A549 (cell line): Measurements from ENCODE around the gene OPCML. TPM values are rescaled to one million over a fixed set of nuclear protein-coding genes. Genes with fewer than 3 reads are reported as not detected.

Experiments used
- ATAC-seq, 2 experiments: fragments of 200-7000 bp in 1 of 2; fragments of >200 bp in 1 of 2; cut with Nextera tagmentation in 1 of 2; cut with Tn5 transposase in 1 of 2; 3 replicates each; pipeline versions ENCODE4 v1.8.0 to v1.9.1; 2018 to 2020; ENCODE audit warnings: mild to moderate bottlenecking in 1 of 2, moderate library complexity in 1 of 2
- CTCF ChIA-PET: fragments of 300-600 bp; sonication (Branson Sonifier 250); formaldehyde crosslinking; extraction: SDS; loops from one replicate; lab custom pipeline; 2021; ENCODE audit warnings: antibody characterized with exemption, inconsistent platforms; lab: Yijun Ruan, JAX
- POLR2A ChIA-PET: fragments of 350-600 bp; formaldehyde crosslinking; extraction: SDS; loops from one replicate; lab custom pipeline; 2021; ENCODE audit warnings: antibody characterized with exemption, inconsistent platforms; lab: Yijun Ruan, JAX
- DNase-seq, 2 experiments: peaks; one replicate each; pipeline versions ENCODE4 v3.0.0 to v3.0.0-alpha.2; 2011 to 2016; ENCODE audit warnings: low read depth in 1 of 2, low spot score in 1 of 2
- FAIRE-seq: peaks from 2 replicates; lab custom pipeline; 2011; peaks lifted over from hg19 to GRCh38; lab: Jason Lieb, UNC
- H3K27ac ChIP-seq, 2 experiments: fragments of >200 bp; sonication (Bioruptor Twin); formaldehyde crosslinking; 3 replicates each; pipeline ENCODE4 v1.5.1; 2016 to 2017
- H3K4me1 ChIP-seq: fragments of >200 bp; sonication (Bioruptor Twin); formaldehyde crosslinking; 3 replicates; pipeline ENCODE4 v1.6.1; 2016
- H3K4me2 ChIP-seq: fragments of >200 bp; sonication (Bioruptor Twin); formaldehyde crosslinking; 3 replicates; pipeline ENCODE4 v1.6.1; 2016
- H3K4me3 ChIP-seq: fragments of >200 bp; sonication (Bioruptor Twin); formaldehyde crosslinking; 3 replicates; pipeline ENCODE4 v1.5.1; 2016
- H3K9me3 ChIP-seq: fragments of >200 bp; sonication (Bioruptor Twin); formaldehyde crosslinking; 3 replicates; pipeline ENCODE4 v1.6.1; 2016
- BCL3 ChIP-seq: fragments of >200 bp; sonication (Bioruptor Twin); formaldehyde crosslinking; IDR thresholded peaks from 3 replicates; pipeline ENCODE4 v1.6.1; 2016
- CHD2 ChIP-seq: fragments of 150-350 bp; IDR thresholded peaks from 2 replicates; pipeline ENCODE4 v1.6.1; 2014; ENCODE audit warnings: low read length; ENCODE audit not compliant: partially characterized antibody
- CHD4 ChIP-seq: fragments of 200-600 bp; sonication (generic); IDR thresholded peaks from 2 replicates; pipeline ENCODE4 v1.6.1; 2016; ENCODE audit warnings: antibody characterized with exemption, mild to moderate bottlenecking, borderline replicate concordance
- E2F6 ChIP-seq: IDR thresholded peaks from 2 replicates; pipeline ENCODE4 v1.6.1; 2012; ENCODE audit warnings: low read depth, borderline replicate concordance
- ELK1 ChIP-seq: fragments of 150-350 bp; IDR thresholded peaks from 2 replicates; pipeline ENCODE4 v1.6.1; 2014; ENCODE audit warnings: low read depth, mild to moderate bottlenecking, low read length
- EP300 ChIP-seq, 2 experiments: fragments of >200 bp; sonication (Bioruptor Twin); formaldehyde crosslinking; IDR thresholded peaks; 2 replicates in 1 of 2; 3 replicates in 1 of 2; pipeline ENCODE4 v1.6.1; 2016 to 2017
- FOSB ChIP-seq: fragments of 250-450 bp; sonication (Bioruptor Pico); IDR thresholded peaks from 2 replicates; pipeline ENCODE4 v1.5.0; 2020; ENCODE audit warnings: mild to moderate bottlenecking, moderate library complexity
- FOSL2 ChIP-seq, 2 experiments: fragments of 450-650 bp in 1 of 2; fragments of >200 bp in 1 of 2; sonication (Bioruptor Twin) in 1 of 2; formaldehyde crosslinking; IDR thresholded peaks; 2 replicates each; pipeline versions ENCODE4 v1.5.0 to v1.6.1; 2016 to 2020; ENCODE audit warnings: mild to moderate bottlenecking in 1 of 2, moderate library complexity in 1 of 2
- FOXS1 ChIP-seq: fragments of 250-450 bp; sonication (Bioruptor Pico); IDR thresholded peaks from 2 replicates; pipeline ENCODE4 v1.5.0; 2020; ENCODE audit warnings: mild to moderate bottlenecking, moderate library complexity
- GATA3 ChIP-seq: IDR thresholded peaks from 2 replicates; pipeline ENCODE4 v1.6.1; 2012; ENCODE audit warnings: borderline replicate concordance
- HES2 ChIP-seq: fragments of >200 bp; sonication (Bioruptor Twin); formaldehyde crosslinking; IDR thresholded peaks from 2 replicates; pipeline ENCODE4 v1.6.1; 2016
- HEYL ChIP-seq: fragments of 250-450 bp; sonication (Bioruptor Pico); IDR thresholded peaks from 2 replicates; pipeline ENCODE4 v1.8.0; 2021; ENCODE audit warnings: mild to moderate bottlenecking, moderate library complexity
- HMGXB4 ChIP-seq: fragments of 250-450 bp; sonication (Bioruptor Pico); IDR thresholded peaks from 2 replicates; pipeline ENCODE4 v1.5.0; 2021; ENCODE audit warnings: mild to moderate bottlenecking, moderate library complexity, borderline replicate concordance
- JUN ChIP-seq, 2 experiments: fragments of >200 bp; sonication (Bioruptor Twin); formaldehyde crosslinking; IDR thresholded peaks; 2 replicates in 1 of 2; 3 replicates in 1 of 2; pipeline ENCODE4 v1.6.1; 2016 to 2017
- JUNB ChIP-seq: fragments of >200 bp; sonication (Bioruptor Twin); formaldehyde crosslinking; IDR thresholded peaks from 2 replicates; pipeline ENCODE4 v1.6.1; 2016
- KDM1A ChIP-seq: fragments of 200-600 bp; sonication (generic); IDR thresholded peaks from 2 replicates; pipeline ENCODE4 v1.6.1; 2016; ENCODE audit warnings: low read depth, mild to moderate bottlenecking
- NPAS2 ChIP-seq: fragments of 250-450 bp; sonication (Bioruptor Pico); IDR thresholded peaks from 2 replicates; pipeline ENCODE4 v1.8.0; 2022; ENCODE audit warnings: mild to moderate bottlenecking, moderate library complexity, borderline replicate concordance
- POLR2A ChIP-seq: IDR thresholded peaks from 2 replicates; pipeline ENCODE4 v1.6.1; 2012; ENCODE audit warnings: mild to moderate bottlenecking, low read length
- RAD21 ChIP-seq, 2 experiments: fragments of >200 bp in 1 of 2; sonication (Bioruptor Twin) in 1 of 2; formaldehyde crosslinking in 1 of 2; IDR thresholded peaks in 1 of 2; conservative IDR thresholded peaks in 1 of 2; 2 replicates in 1 of 2; 3 replicates in 1 of 2; pipeline ENCODE4 v1.6.1; 2012 to 2018; ENCODE audit warnings: inconsistent platforms in 1 of 2
- RARB ChIP-seq: fragments of 250-450 bp; sonication (Bioruptor Pico); IDR thresholded peaks from 2 replicates; pipeline ENCODE4 v1.8.0; 2021; ENCODE audit warnings: mild to moderate bottlenecking, moderate library complexity
- RCOR1 ChIP-seq: fragments of 150-350 bp; IDR thresholded peaks from 2 replicates; pipeline ENCODE4 v1.6.1; 2014; ENCODE audit warnings: antibody characterized with exemption, low read length, low read depth
- RNF2 ChIP-seq: fragments of 200-600 bp; sonication (generic); IDR thresholded peaks from 2 replicates; pipeline ENCODE4 v1.6.1; 2016; ENCODE audit warnings: low read depth, mild to moderate bottlenecking, antibody characterized with exemption, moderate library complexity, borderline replicate concordance
- SMC3 ChIP-seq: fragments of >200 bp; sonication (Bioruptor Twin); formaldehyde crosslinking; IDR thresholded peaks from 3 replicates; pipeline ENCODE4 v1.6.1; 2018; ENCODE audit warnings: inconsistent platforms
- USF2 ChIP-seq: fragments of 450-650 bp; IDR thresholded peaks from 2 replicates; pipeline ENCODE4 v1.6.1; 2014; ENCODE audit warnings: antibody characterized with exemption
- ZNF302 ChIP-seq: fragments of 250-450 bp; sonication (Bioruptor Pico); IDR thresholded peaks from 2 replicates; pipeline ENCODE4 v1.9.0; 2021; ENCODE audit warnings: inconsistent platforms, mild to moderate bottlenecking, moderate library complexity
- ZSCAN20 ChIP-seq: fragments of 250-450 bp; sonication (Bioruptor Pico); IDR thresholded peaks from 2 replicates; pipeline ENCODE4 v1.8.0; 2022; ENCODE audit warnings: mild to moderate bottlenecking, moderate library complexity
- WGBS: methylation state at CpG from one replicate; pipeline ENCODE4 v1.1.6; 2017; ENCODE audit errors: missing lambda C conversion rate; 5-methylcytosine and 5-hydroxymethylcytosine counted together
- polyA plus RNA-seq, 4 experiments: library from polyadenylated mRNA; depleted of rRNA in 3 of 4; stranded (reverse); fragments of >200 nt; fragmentation: RNase III in 1 of 4; extraction: RNeasy Plus Mini Kit Qiagen cat#74134 plus additional on column Dnase treatment in 1 of 4; gene quantifications; 2 replicates in 3 of 4; 3 replicates in 1 of 4; pipeline ENCODE4 v1.2.3, GENCODE V29; 2011 to 2017

OPCML gene
- polyA plus RNA-seq, 2 of the 4 experiments (the other 2 are of a cell fraction) = not detected

GRCh38 chr11:133549826-133550225 is 17.5 kb upstream of the OPCML start:
- Histone ChIP-seq H3K27ac (no peak overlapping the region), H3K9me3 (no peaks in the 10 kb centered on the region), H3K4me3 (no peak overlapping the region), H3K4me1 (no peaks in the 10 kb centered on the region), H3K4me2 (no peak overlapping the region)
- no peak for TF ChIP-seq SMC3
- no peak for TF ChIP-seq RAD21 (conservative IDR thresholded peaks at IDR 0.05 in 1 of 2, IDR thresholded peaks at IDR 0.05 in 1 of 2)
- TF ChIP-seq NPAS2 (CRISPR knock-in tag) = no peak
- TF ChIP-seq EP300 (IDR thresholded peaks at IDR 0.05) = no peak
- TF ChIP-seq BCL3 = no peak
- no peak for TF ChIP-seq KDM1A
- TF ChIP-seq CHD2 = no peak
- TF ChIP-seq HEYL (CRISPR knock-in tag) = no peak
- TF ChIP-seq FOSL2 (IDR thresholded peaks at IDR 0.05) = no peak
- no peak for TF ChIP-seq FOSL2 (CRISPR knock-in tag; IDR thresholded peaks at IDR 0.05)
- TF ChIP-seq E2F6 = no peak
- TF ChIP-seq JUNB = no peak
- no peak for TF ChIP-seq RNF2
- TF ChIP-seq GATA3 = no peak
- ChIA-PET CTCF (no interaction called here), POLR2A (no interaction called here)
- DNase-seq (no peak), ATAC-seq (no peak), FAIRE-seq (no peak)
- WGBS = 2% methylated on average over 3 of the region's 3 CpGs

GRCh38 chr11:133548641-133549040 is 16.3 kb upstream of the OPCML start:
- ATAC-seq = no peak
- Histone ChIP-seq H3K4me3 (no peak overlapping the region), H3K4me2 (no peak overlapping the region), H3K4me1 (no peaks in the 10 kb centered on the region), H3K9me3 (no peaks in the 10 kb centered on the region), H3K27ac (no peak overlapping the region)
- no peak for TF ChIP-seq USF2
- TF ChIP-seq ZNF302 (CRISPR knock-in tag) = no peak
- TF ChIP-seq RAD21 (conservative IDR thresholded peaks at IDR 0.05 in 1 of 2, IDR thresholded peaks at IDR 0.05 in 1 of 2) = no peak
- TF ChIP-seq ELK1 = no peak
- no peak for TF ChIP-seq ZSCAN20 (CRISPR knock-in tag)
- TF ChIP-seq FOSB (CRISPR knock-in tag) = no peak
- no peak for TF ChIP-seq JUN (IDR thresholded peaks at IDR 0.05)
- TF ChIP-seq RARB (CRISPR knock-in tag) = no peak
- TF ChIP-seq FOXS1 (CRISPR knock-in tag) = no peak
- TF ChIP-seq HES2 = no peak
- no peak for TF ChIP-seq SMC3
- no peak for TF ChIP-seq HEYL (CRISPR knock-in tag)
- no peak for TF ChIP-seq CHD4
- TF ChIP-seq POLR2A = no peak
- no peak for TF ChIP-seq HMGXB4 (CRISPR knock-in tag)
- TF ChIP-seq RCOR1 = no peak
- FAIRE-seq = no peak
- DNase-seq = no peak
- CTCF ChIA-PET = no interaction called here
- 30% methylated on average over 7 of the region's 7 CpGs for WGBS
- POLR2A ChIA-PET = no interaction called here
